Mucosa of gallbladder (tissue), 1 donor: ENCODE data around the gene TNNI3K. TPM values are rescaled to one million over a fixed set of nuclear protein-coding genes. Genes with fewer than 3 reads are reported as not detected.

Experiments
- DNase-seq: peaks from one replicate; pipeline ENCODE4 v3.0.0-alpha.2; 2020; ENCODE audit warnings: low spot score
- total RNA-seq: library from RNA; stranded (reverse); gene quantifications from one replicate; pipeline ENCODE4 v1.2.1, GENCODE V29; 2021
- donor health status: DM: no; HTN: no; CAD: no.

The TNNI3K gene
- total RNA-seq, 1 donor from 2014 or later: 1.3 TPM

DNA sequence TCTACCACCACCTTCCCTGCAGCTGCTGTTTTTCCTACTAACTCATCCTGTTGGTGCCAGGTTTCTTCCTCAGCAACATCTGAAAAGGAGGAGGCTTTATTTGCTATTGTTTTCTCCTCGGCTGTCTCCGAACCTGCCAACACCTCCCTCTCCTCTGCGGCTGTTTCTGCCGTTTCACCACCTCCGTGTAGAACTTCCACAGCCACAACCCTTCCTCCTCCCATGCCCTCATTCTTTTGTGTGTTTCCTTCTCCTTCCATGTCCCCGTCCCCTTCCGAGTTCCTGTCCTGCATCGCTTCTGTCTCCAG lies 336.3 kb downstream of the TNNI3K start:
- no peak for DNase-seq

GRCh38 chr1:74571891-74572290 lies 336.7 kb downstream of the TNNI3K start:
- no peak for DNase-seq

GRCh38 chr1:74578101-74578500 lies 342.9 kb downstream of the TNNI3K start:
- no peak for DNase-seq

DNA sequence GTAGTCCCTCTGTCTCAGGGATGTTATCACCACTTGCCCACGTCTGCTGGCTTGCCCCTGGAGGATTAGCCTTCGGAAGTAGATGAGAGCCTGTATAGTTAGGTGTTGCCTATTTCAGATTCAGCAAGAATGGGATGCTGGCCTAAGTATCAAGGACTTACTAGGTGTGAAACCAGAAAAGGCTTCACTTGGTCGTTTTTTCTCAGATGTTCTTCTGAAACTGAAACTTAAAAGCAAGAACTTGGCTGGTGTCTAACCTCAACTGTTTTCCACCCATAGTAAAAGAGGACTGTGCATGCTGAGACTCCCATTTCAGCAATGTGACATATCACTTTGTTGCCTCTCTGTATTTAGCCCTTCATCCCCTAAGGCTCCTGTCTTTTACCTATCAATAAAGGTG lies 344.2 kb downstream of the TNNI3K start:
- DNase-seq: no peak

- DNase-seq: no peak
Measured at GRCh38 chr1:74583397-74583796, 348.2 kb downstream of the TNNI3K start.

DNA sequence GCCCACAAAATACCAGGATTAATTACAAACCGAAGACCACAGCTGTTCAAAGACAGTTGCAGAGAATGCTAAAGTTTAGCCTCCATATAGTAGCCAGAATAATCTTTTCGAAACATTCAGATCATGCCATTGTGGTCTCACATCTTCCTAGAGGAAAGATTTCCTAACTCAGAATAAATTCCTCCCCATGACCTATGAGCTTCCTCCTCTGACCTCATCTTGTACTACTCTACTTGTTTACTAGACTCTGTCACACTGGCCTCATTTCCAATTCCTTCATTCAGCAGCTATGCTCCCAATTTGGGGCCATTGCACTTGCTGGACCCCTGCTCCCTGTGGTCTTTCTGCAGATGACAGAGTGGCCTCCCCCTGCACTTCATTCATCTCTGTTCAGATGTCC lies 349.0 kb downstream of the TNNI3K start:
- no peak for DNase-seq

DNA sequence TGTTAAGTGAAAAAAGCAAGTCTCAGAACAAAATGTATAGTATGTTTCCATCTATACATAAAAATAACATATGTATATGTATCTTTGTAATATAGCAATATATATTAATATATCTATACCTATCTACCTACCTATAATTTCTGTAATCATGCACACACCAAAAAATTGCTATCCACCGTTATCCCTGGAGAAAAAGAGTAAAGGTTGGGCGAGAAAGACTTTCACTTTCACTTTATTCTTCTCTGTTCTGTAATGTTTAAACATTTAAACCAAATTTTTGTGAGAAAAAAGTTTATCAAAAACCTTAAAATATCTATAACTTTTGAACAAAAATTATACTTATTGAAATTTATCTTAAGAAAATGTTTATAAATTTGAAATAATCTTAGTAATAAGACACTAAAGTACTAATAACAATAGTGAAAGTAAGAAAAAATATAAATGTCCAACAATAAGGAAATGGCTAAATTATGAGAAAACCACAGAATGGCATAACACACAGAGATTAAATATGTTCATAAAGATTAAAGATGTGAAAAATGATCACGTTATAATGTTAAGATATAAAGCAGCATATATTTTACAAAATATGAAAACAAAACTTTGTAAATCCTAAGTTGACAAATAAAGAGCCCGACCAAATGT lies 351.2 kb downstream of the TNNI3K start:
- DNase-seq: no peak

DNA sequence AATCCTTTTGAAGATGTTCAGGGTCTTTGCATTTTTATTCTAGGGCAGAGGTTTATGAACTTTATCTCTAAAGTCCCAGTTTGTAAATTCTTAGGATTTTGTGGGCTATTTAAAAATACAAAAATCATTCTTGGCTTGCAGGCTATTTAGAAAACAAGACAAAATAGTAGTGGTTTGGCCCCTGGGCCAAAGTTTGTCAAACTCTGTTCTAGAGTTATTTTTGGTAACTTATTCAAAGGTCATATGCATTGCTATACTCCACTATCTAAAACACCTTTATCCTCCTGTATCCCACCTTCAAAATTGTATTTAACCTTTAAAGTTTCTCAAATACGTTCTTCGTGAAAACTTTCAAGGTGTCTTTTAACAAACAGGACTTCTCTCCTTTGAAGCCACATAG lies 352.7 kb downstream of the TNNI3K start:
- DNase-seq: no peak

- no peak for DNase-seq
Measured at GRCh38 chr1:74590288-74590687, 355.1 kb downstream of the TNNI3K start.

- no peak for DNase-seq
Measured at GRCh38 chr1:74591949-74592348, 356.8 kb downstream of the TNNI3K start.

DNA sequence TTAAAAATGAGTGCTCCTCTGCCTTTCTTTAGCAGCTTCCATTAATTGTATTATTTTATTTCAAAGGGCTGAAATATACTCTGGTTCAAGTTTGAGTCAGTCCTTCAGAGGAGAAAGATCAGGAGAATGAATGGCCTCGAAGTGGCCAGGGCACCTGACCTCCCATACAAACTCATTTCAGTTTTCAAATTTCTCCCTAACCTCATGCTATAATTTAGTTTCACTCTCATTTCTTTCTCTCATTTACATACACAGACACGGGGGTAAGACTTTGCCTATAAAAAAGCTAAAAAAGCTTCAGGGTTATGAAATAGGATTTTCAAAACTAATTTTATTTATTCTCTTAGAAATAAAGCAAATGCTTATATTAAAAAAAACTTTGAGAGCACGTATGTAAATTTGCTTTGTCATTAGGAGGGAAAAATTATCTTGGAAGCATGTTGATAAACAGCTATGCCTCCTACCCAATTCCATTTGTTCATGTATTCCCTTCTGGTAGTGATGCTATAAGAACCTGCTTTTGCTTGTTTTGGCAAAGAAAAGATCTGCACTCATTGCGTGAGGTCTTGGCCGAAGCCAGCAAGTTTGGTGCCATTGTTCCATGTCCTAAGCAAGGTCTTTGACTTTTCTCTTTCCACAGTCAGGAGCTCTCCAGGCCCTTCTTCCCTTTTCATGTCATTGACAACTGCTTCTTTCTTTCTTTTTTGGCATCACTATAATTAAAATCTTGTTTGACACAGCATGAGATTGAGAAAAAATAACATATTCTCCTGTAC lies 357.6 kb downstream of the TNNI3K start:
- DNase-seq: no peak

Other genes starting within 250 kb of the TNNI3K start
- gene LRRIQ3, start 37.2 kb upstream of the TNNI3K start, total RNA-seq: 0.95 TPM
- gene FPGT, start 37.1 kb upstream of the TNNI3K start, total RNA-seq: 31.2 TPM